ENCODE results near the gene CACNA2D4.

Gene CACNA2D4

GRCh38 chr12:1768615-1769014 is 149.8 kb downstream of the CACNA2D4 start:
- no peak for DNase-seq

- DNase-seq: no peak
Measured at GRCh38 chr12:1767407-1768090, 150.9 kb downstream of the CACNA2D4 start.

- DNase-seq: no peak
Measured at GRCh38 chr12:1766110-1766509, 152.3 kb downstream of the CACNA2D4 start.

GRCh38 chr12:1763153-1763552 is 155.3 kb downstream of the CACNA2D4 start:
- no peak for DNase-seq

- DNase-seq: no peak
Measured at GRCh38 chr12:1761857-1762256, 156.6 kb downstream of the CACNA2D4 start.

DNA sequence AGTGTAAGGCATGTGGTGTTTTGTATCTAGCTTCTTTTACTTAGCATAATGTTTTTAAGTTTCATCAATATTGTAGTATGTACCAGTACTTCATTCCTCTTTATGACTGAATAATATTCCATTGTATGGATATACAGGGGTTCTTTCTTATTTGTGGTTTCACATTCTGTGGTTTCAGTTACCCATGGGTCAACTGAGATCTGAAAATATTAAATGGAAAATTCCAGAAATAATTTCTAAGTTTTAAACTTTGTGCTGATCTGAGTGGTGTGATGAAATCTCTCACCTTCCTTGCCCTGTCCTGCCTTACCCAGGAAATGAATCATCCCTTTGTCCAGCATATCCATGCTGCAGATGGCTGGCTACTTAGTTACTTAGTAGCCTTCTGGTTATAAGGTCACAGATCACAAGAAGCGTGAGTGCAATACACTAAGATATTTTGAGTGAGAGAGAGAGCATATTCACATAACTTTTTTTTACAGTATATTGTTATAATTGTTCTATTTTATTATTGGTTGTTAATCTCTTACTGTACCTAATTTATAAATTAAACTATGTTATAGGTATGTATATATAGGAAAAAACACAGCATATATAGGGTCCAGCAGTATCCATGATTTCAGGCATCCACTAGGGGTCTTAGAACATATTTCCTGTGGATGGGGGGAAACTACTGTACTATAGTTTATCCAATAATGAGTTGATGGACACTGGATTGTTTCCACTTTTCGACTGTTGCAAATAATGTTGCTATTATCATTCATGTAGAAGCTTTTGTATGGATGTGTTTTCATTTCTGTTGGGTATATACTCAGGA is 157.7 kb downstream of the CACNA2D4 start:
- no peak for DNase-seq

- no peak for DNase-seq
Measured at GRCh38 chr12:1758887-1759286, 159.6 kb downstream of the CACNA2D4 start.

- no peak for DNase-seq
Measured at GRCh38 chr12:1758376-1758775, 160.1 kb downstream of the CACNA2D4 start.

- DNase-seq: no peak
Measured at GRCh38 chr12:1750300-1750699, 168.2 kb downstream of the CACNA2D4 start.

GRCh38 chr12:1749019-1749418 is 169.4 kb downstream of the CACNA2D4 start:
- DNase-seq: no peak

GRCh38 chr12:1747609-1748008 is 170.8 kb downstream of the CACNA2D4 start:
- no peak for DNase-seq

- no peak for DNase-seq
Measured at GRCh38 chr12:1744932-1745331, 173.5 kb downstream of the CACNA2D4 start.
